Measurements from ENCODE around the gene DIP2A. TPM values are rescaled to one million over a fixed set of nuclear protein-coding genes. Genes with fewer than 3 reads are reported as not detected.

Gene DIP2A
- total and polyA plus RNA-seq, 2 experiments from 2014 or later: 18.5 to 36.3 TPM

- Mint-ChIP-seq H3K4me3 (no peak overlapping the region), H3K4me1 (peaks cover 4% of the 10 kb centered on the region), H3K27ac (no peak overlapping the region; the same call in 1 of the 2 replicates), H3K9me3 (no peaks in the 10 kb centered on the region; the same call in 2 of the 3 replicates), H3K36me3 (ENCODE audit: low read depth) (peaks cover 9% of the 10 kb centered on the region; the same call in 2 of the 3 replicates), H3K27me3 (ENCODE audit: insufficient read depth, low read depth, poor library complexity) (no peaks in the 10 kb centered on the region)
- Histone ChIP-seq H3K79me2 (replicated peaks; ENCODE audit: insufficient read depth) (no peaks in the 10 kb centered on the region), H3K4me1 (ENCODE audit: insufficient read depth) (no peaks in the 10 kb centered on the region), H3K27ac (ENCODE audit: low read depth) (no peak overlapping the region), H3K27me3 (ENCODE audit: insufficient read depth) (no peaks in the 10 kb centered on the region), H3K4me2 (no peak overlapping the region), H3K9me2 (ENCODE audit: insufficient read depth) (no peaks in the 10 kb centered on the region), H3K36me3 (ENCODE audit: insufficient read depth) (no peaks in the 10 kb centered on the region; the same call in 1 of the 2 replicates), H2AFZ (no peak overlapping the region), H3K4me3 (no peak overlapping the region), H3F3A (replicated peaks; ENCODE audit: low read depth) (0 out of 2 replicates have a peak, but pooled peaks cover 4% of the 10 kb centered on the region), H4K20me1 (replicated peaks; ENCODE audit: insufficient read depth) (0 out of 2 replicates have a peak, but pooled peaks cover 7% of the 10 kb centered on the region)
- TF ChIP-seq STAT1 (IDR thresholded peaks at IDR 0.05; ENCODE audit: unreplicated experiment): no peak
- TF ChIP-seq REST (IDR thresholded peaks at IDR 0.05; ENCODE audit: unreplicated experiment): no peak
- no peak for TF ChIP-seq JUNB (IDR thresholded peaks at IDR 0.05; ENCODE audit: unreplicated experiment)
- TF ChIP-seq POLR2AphosphoS5 (IDR thresholded peaks at IDR 0.05; ENCODE audit: low read depth): no peak
- TF ChIP-seq ZNF114 (CRISPR knock-in tag; IDR thresholded peaks at IDR 0.05): no peak
- TF ChIP-seq ZNF331 (CRISPR knock-in tag; IDR thresholded peaks at IDR 0.05; ENCODE audit: low read depth): no peak
- no peak for TF ChIP-seq NANOG (IDR thresholded peaks at IDR 0.05; ENCODE audit: borderline replicate concordance)
- TF ChIP-seq CREB1 (CRISPR knock-in tag; IDR thresholded peaks at IDR 0.05; ENCODE audit: low read depth): no peak
- no peak for TF ChIP-seq CTCF (conservative IDR thresholded peaks at IDR 0.05; ENCODE audit: low read depth in 2 of 2)
- no peak for TF ChIP-seq ETS1 (IDR thresholded peaks at IDR 0.05)
- TF ChIP-seq ZNF462 (CRISPR knock-in tag; IDR thresholded peaks at IDR 0.05): no peak
- TF ChIP-seq EZH2 (IDR thresholded peaks at IDR 0.05; ENCODE audit: low read depth, unreplicated experiment): no peak
- TF ChIP-seq EZH2phosphoT487 (IDR thresholded peaks at IDR 0.05; ENCODE audit: unreplicated experiment): no peak
- ATAC-seq (no peak), DNase-seq (ENCODE audit: low spot score) (no peak)
Observed at GRCh38 chr21:46517361-46517760, 58.7 kb downstream of the DIP2A start.

Measured in GM23338 (cell line).